EH (cell line): Measurements from ENCODE around the gene BRD2.
A peak's percentile ranks its signal among the peaks of the same experiment; 100 is the strongest.

Source experiments
- DNase-seq: peaks from one replicate; pipeline ENCODE4 v3.0.0-alpha.2; 2015; ENCODE audit warnings: low read depth

Gene BRD2

DNA sequence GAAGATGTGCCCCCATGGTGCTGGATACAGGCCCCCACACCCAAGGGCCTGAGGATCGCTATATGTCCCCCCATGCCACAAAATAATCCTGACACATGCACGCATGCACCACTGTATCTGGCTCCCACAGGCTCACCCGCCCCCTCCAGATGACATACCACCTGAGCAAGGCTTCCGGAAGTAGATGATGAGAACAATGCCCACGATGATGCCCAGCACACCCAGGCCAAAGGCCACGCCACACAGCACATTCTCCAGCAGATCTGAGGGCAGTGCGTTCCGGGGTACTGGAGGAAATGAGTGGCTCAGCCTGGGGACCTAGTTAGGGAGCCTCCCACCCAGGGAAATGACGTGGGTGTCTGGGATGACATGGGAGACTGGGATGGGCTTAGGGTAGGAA is 19.3 kb upstream of the BRD2 start:
- no peak for DNase-seq

DNA sequence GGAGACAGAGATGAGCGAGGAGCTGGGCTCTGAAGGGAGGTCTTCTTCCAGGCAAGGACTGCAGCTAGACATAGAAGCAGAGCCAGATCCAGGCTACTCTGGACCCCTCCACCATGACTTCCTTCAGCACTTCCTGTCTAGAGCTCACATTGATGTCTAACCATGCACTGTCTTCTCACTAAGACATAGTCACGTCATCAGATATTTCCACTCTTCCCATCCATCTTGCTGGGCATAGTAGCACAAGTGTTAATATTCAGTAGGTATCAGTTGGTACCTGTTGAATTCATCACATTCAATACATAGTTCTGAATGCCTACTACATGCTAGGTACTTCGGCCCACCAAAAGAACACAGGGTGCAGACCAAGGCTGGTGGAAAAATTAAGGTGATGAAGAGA is 18.4 kb upstream of the BRD2 start:
- DNase-seq = no peak

DNA sequence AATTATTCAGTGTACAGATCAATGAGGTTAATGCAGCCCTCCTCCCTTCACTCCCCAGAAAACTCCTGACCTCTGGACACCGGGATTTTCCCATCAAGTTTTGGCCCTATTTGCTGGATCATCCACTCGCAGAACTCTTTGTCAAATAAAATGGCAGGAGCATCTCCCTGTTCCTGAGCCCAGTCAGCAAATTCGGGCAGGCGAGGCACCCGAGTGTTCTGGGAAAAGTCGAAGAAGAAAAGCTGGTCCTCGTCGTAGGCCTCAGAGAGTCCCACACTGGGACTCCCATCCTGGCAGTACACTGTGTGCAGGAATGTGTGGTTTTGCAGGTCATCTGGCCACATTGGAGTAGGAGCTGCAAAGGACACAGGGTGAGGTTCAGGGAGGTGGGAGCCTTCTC is 17.9 kb upstream of the BRD2 start:
- DNase-seq = no peak

DNA sequence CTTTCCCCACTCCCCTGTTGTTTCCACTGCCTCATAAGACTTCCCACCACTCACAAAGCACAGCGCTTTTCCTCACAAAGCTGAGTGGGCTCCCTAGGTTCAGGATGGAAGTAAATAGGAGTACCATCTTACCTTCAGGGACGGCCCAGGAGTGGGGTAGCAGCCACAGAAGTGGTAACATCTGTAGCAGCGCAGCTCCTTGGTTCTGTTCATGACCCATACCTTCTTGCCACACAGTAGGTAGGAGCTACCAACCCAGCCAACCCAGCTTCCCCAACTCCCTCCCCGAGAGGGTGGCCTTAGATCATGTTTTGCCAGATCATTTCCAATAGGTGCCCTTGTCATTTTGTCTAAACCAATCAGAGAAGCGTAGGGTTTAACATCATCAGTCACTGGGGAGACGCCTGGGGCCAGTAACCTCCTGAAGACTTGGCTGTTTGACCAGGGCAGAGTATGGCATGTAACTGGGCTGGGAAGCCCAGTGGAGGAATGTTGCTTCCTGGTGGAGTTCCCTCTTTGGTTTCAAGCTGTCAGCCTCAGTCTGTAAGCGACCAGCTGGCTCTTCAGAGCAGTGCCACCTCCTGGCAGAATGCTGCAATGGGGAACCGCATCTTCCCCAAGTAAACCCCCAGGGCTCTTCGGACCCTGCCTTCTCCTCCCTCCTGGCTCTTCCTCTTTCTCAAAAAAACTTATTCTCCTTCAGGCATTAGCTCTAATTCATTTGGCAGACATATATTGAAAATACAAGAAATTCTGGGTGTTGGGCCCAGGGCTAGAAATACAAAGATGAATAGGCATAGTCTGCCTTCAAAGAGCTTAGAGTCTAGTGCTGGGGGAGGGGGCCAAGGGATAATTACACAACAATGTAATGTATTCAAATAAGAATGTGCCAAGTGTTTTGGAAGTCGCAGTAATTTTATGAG is 15.3 kb upstream of the BRD2 start, which contains the start of gene HLA-DMA:
HLA-DMA (minus strand) TSS at position 281 of the 923 bp plus-strand sequence; CDS start at position 220, 61 bp downstream.
- DNase-seq = peak; percentile 99

DNA sequence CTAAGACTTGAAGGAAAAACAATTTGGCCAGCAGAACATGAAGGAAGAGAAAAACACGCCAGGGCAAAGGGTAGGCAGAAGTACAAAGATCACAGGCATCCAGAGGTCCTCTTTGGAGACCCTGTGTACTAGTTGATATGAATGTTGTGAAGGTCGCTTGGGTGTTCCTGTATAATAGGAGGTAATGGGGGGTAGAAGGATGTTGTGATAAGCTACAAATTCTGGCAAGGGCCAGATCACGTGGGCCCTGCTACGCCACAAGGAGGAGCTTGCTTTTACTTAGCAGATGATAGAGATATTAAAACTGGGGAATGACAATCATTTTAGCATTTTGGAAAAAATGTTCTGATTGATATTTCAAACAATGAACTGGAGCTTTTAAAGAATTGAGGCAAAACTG is 14.6 kb upstream of the BRD2 start:
- DNase-seq = no peak

DNA sequence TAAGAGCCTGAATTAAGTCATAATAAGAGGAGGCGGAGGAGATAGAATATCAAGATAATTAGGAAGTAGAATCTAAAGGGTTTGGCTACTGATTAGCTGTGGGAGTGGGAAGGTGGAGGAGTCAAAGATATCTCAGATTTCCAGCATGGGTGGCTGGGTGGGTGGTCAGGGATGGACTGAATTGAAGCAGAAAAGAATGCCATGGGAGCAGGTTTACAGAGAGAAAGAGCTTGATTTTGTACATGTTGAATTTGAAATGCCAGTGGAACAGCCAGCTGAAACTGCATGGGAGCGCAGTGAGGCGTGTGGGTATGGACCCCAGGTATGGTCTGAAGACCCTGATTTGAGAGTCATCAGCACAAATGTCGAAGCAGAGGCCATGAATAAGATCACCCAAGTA is 14.1 kb upstream of the BRD2 start:
- DNase-seq = no peak

DNA sequence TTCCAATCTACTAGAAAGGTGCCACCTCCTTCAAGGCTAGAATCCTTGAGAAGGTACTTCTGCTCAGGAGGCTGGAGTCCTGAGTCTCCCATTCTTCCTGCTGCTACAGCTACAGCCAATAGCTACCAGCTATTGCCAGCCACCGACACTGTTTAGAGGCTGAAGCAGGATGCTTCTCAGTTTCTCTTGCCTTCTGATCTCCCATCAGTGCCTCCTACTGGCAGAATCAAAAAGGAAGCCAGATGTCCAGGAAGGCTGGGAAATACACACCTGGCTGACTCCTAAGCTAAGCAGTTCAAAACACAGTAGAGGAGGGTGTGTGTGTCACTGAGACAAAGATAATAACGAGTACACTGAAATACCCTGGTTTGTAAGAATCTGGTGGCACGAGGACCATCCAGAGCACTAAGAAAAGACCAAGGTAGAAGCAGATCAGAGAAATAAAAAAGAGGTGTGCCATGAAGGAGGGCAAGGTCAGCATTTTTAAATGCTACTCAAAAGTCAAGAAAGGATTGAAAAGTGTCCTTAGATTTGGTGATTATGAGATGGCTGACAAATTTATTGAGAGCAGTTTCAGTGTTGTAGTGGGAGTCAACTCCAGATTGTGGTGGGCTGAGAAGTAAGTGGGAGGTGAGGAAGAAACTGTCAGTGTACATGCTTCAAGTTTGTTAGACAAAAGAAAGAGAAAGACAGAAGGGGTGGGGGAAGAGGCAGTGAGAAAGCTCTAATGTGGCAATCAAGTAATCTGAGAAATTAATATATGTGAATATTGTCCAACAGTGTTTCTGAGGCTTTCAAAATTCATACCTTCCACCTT is 13.2 kb upstream of the BRD2 start:
- DNase-seq = peak; percentile 36

DNA sequence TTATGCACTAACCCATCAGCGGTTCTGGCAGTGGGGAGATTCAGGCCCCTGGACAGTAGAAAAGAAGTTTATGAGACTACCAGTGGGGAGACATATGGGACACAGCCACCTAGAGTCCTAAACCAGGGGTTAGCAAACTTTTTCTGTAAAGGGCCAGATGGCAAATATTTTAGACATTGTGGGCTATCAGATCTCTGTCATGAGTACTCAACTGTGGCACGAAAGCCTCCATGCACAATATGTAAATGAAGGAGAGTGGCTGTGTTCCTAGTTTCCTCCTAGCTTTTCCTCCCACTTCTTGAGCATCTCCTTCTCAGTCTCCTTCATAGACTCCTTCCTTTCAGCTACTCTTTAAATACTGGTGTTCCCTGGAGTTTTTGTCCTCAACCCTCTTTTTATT is 12.2 kb upstream of the BRD2 start:
- DNase-seq = no peak

DNA sequence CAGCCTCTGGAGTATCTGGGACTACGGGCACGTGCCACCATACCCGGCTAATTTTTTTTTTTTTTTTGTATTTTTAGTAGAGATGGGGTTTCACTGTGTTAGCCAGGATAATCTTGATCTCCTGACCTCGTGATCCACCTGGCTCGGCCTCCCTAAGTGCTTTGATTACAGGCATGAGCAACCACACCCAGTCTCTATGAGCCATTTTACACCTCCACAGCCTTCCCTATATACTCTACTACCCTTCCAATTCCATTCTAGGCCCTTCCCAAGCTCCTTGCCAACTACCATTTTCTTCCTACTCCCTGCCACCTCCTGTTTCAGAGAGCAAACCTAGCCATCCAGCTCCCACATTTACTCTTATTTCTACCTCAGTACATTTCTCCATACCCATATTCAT is 7.8 kb upstream of the BRD2 start:
- DNase-seq = no peak

DNA sequence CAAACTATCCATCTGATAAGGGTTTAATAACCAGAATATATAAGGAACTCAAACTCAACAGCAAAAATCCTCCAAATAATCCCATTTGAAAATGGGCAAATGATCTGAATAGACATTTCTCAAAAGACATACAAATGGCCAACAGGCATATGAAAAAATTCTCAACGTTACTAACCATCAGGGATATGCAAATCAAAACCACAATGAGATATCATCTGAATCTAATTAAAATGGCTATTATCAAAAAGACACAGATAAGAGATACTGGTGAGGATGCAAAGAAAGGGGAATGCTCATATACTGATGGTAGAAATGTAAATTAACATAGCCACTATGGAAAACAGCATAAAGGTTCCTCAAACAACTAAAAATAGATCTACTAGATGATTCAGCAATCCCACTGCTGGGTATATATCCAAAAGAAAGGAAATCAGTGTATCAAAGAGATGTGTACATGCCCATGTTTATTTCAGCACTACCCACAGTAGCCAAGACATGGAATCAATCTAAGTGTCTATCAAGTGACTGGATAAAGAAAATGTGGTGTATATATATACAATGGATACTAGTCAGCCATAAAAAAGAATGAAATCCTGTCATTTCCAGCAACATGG is 6.1 kb upstream of the BRD2 start:
- no peak for DNase-seq

DNA sequence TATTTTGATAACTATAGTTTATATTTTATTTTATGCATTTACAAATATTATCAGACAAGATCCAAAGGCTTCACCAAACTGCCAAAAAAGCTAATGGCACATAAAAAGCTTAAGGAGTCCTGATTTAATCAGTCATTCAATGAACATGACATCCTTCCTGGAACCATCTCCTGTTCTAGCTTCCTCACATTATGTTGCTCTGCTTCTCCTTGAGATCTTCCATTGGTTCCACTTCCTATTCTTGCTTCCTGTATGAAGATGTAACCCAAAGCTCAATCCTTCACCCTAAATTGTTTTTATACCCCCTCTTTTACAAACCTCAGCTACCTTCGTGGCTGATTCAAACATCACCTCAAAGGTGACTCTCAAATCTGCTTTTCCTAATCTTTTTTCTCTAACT is 4.5 kb upstream of the BRD2 start:
- no peak for DNase-seq

DNA sequence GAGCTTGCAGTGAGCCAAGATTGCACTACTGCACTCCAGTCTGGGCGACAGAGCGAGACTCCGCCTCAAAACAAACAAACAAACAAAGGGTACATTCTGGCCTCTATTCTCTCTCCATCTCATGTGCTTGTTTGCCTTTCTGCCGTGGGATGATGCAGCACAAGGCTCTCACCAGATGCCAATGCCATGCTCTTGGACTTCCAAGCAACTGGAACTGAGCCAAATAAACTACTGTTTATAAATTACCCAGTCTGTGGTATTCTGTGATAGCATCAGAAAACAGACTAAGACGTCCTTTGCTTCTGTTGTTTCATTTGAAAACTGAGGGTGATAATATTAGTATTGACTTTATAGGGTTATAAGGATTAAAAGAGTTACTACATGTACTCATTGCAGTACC is 3.6 kb upstream of the BRD2 start:
- DNase-seq = no peak

DNA sequence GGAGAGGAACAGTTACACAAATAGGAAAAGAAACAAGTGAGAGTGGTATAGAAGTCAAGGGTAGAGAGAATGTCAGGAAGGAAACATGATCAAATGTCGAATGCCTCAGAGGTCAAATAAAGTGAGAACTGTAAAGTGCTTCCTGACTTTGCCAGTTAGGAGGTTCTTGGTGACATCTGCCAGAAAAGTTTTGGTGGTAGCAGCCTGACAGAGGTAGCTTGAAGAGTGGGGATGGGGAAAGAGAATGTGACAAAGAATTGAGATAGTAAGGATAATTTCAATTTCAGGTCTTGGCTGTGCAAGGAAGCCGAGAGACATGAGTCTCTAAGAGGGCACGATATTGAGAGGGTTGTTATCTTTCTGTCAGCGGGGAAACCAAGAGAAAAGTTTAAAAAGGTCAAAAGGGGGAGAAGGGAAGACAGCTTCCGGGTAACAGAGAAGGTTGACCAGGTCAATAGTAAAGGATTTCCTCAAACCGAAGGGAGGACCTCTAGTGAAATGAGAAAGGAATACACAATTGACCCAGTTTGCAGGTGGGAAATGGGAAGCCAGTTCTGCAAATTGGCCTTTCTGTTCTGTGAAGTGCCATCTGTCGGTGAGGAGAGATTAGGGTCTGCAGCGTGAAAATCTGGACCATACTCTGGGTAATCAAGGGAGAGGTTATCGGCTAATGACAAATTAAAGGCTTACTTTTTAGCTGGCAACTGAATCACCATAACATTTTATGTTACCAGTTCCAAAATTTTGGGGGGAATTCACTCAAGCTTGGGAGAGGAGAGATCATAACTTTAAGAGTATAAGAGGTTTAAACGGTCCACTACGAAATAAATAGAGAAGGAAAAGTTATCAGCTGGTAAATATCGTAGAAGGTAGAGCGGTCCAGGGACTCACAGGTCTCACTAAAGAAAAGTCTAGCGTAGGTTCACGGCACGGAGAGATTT is 973 bp upstream of the BRD2 start:
- DNase-seq = peak; percentile 56

DNA sequence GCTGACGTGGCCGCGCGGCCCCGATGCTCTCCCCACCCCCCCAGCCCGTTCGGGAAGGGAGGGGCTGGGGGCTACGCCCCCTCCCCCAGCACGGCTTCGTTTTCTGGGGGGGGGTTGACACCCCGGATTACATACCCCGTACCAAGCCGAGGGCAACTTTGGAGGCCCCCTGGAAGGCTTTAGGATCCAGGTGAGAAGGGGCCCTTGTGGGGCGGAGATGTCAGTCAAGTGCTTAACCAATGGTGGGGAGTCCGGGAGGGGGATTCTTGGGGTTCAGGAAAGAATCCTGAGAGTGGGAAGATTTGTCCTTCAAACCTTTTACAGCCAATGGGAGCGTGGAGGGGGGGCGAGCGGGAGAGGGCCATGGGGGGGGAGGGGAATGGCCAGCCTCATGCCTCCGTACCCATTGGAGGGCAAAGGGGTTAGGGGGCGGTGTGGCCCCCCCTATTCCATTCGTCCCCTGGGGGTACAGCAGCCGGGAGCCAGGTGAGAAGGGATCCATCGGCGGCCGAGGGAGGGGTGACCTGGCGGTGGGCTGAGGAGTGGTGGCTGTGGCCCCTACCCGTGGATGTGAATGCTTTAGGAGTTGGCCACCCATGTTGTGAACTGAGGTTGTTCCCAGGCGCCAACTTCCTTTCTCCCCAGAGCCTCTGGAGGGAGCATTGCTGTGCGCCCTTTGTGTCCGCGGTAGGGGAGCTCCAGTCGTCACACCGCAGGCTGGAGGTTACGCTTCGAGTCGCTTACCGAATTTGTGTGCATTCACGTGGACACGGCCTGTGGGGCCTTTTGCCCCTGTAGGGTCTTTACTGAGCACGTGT is 682 bp downstream of the BRD2 start:
- DNase-seq = peak; percentile 84

DNA sequence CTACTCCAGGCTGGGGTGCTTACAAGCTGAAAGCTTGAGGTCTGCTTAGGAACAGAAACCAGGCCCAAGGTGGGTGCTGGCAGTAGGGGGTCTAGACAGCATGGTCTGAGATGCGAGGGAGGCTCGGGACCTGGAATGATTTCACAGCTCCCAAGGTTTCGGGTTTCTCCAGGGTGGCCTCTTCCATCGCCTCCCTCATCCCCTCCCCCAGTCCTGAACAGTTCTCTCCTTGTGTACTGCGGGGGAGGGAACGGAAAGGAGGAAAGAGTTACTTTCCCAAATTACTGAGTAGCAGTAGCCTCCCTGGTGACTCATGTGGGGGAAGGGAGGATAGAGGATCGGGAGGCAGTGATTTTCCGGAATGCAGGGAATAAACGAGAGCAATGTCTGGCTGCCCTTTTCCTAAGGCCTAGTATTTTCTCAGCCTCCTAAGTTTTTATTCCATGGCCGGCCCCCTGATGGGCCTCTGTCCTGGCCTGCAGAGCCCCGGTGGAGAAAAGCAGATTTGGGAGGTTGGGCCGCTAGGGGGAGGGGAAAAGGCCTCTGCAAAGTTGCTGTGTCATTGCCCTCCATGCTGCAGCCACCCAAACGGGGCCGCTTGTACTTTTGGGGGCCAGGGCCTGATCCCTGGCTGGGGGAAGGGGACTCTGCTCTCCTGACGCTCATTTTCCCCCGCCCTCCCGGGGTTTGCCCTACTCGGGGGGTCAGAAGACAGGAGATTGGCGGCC is 1.5 kb downstream of the BRD2 start:
- peak; percentile 99 for DNase-seq

DNA sequence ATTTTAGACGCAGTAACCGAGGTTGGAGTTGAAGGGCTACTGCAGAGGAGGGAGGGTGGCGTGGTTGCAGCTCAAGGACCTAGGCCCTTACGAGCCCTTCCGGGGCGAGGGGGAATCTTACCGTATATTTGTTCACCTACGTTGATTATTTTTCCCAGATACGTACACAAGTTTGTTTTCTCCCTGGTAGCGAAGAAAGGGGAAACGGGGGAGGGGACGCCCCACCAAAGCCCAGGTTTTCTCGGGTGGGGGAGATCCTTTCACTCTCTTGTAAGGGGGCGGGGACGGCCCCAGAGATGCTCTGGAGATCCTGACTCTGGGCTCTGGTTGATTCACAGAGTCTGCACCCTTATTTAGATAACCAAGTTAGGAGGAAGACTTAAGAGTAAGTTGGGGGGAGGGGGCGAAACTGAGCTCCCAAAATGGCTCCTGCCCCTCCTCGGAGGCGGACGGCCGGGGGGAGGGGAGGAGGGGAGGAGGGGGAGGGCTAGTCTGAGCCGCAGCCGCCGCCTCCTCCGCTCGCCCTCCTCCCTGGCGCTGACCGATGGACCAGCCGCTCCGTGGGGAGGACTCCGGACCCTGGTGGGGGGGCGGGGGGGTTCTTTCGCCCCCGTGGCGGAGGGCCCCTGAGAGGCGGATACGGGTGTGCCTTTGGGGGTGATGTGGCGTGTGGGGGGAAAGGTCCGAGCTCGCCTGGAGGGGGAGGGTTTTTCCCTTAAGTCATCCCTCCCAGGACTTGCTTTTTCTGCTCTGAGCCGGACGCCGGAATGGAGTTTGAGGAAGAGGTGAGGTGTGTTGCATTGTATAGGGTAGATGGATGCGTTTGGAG is 2.2 kb downstream of the BRD2 start:
- peak; percentile 97 for DNase-seq

DNA sequence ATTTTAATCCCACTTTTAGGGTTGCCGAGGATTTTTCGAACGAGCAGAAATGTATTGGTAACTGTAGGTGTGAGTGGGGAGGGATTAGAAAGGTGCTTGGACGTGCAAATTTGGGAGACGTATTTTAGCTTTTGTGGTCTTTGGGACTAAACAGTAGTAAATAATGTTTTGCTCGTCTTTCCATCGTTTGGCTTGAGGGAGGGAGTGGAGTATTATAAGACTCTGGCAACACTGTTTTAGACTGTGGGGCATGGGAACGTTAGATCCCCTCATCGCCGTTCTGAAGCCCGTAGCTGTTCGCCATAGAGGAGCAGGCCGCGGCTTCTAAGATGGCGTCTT is 2.8 kb downstream of the BRD2 start:
- no peak for DNase-seq

DNA sequence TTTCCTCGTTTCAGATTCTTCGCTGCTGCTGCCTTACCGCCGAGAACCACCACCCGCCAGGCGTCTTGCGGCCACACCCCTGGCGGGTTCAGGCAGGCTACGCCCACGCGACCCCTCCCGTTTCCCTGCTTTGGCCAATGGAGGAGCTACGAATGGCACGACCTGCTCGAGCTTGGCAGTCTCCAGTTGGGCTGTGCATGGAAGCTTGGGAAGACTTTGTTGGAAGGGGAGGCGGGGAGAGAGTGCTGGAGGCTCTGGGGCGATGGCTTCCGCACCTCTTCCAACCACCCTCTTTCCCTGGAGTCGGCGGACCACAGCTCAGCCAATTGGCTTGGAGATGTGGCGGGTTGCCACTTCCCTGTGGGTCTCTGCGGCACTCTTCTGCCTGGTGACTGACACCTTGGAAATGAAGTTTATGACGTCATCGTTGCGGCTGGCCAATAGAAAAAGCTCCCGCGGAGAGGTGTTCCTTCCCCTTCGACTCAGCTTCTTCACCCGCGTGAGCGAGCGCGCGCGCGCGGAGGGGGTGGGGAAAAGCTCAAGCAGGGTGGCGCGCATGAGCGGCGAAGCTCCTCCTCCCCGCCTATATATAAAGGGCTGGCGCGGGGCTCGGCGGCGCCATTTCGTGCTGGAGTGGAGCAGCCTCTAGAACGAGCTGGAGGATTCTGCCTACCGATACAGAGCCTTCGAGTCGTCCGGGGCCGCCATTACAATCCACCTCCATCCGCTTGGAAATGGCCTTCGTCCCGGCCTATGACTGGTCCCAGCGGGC is 3.4 kb downstream of the BRD2 start:
- peak; percentile 100 for DNase-seq
